NB4 (cell line): Measurements from ENCODE around the gene SCRN2.

Experiments
- CTCF ChIP-seq: IDR thresholded peaks from one replicate; pipeline ENCODE4 v1.5.1; 2012; ENCODE audit warnings: low read depth, low read length
- MAX ChIP-seq: IDR thresholded peaks from 2 replicates; pipeline ENCODE4 v1.6.1; 2011; ENCODE audit warnings: low read depth, low read length
- MYC ChIP-seq: IDR thresholded peaks from 2 replicates; pipeline ENCODE4 v1.6.1; 2011; ENCODE audit warnings: low read depth, low read length
- POLR2A ChIP-seq: IDR thresholded peaks from 2 replicates; pipeline ENCODE4 v1.6.1; 2011; ENCODE audit warnings: mild to moderate bottlenecking; ENCODE audit not compliant: insufficient read length; ENCODE audit errors: extremely low read depth

GRCh38 chr17:47872019-47872650, 31.1 kb upstream of the SCRN2 start:
- no peak for TF ChIP-seq CTCF
- TF ChIP-seq POLR2A: no peak
- TF ChIP-seq MAX: no peak
- TF ChIP-seq MYC: no peak
